ENCODE results near the gene KLHL7. TPM values are rescaled to one million over a fixed set of nuclear protein-coding genes. Genes with fewer than 3 reads are reported as not detected.
"Not testable (repeated sequence)": the region's sequence is repeated elsewhere in the genome, so short reads cannot be mapped to it uniquely, and the experiment has no call there.

The KLHL7 gene
- total RNA-seq, 1 donor from 2014 or later, result 18.1 TPM

GRCh38 chr7:23107781-23108180 lies 2.2 kb downstream of the KLHL7 start:
- DNase-seq (ENCODE audit: low spot score), result no peak

DNA sequence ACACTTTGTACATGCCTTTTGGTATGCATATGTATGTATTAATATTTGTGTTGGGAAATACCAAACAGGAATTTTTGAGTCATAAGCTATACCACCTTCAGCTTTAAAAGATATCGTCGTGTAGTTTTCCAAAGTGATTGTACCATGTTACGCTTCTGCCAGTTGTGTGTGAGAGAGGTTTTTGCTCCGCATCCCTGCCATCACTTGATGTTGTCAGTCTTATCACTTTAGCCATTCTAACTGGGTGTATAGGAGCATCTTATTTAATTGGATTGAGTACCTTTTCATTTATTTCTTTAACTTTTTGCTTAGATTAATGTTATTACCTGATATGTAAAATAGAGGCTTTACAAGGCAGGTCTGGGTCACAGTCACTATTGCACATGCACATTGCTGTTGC lies 3.4 kb downstream of the KLHL7 start:
- DNase-seq (ENCODE audit: low spot score), result no peak

GRCh38 chr7:23109470-23109869 lies 3.9 kb downstream of the KLHL7 start:
- DNase-seq (ENCODE audit: low spot score), result no peak

GRCh38 chr7:23114896-23115295 lies 9.3 kb downstream of the KLHL7 start:
- DNase-seq (ENCODE audit: low spot score), result no peak

DNA sequence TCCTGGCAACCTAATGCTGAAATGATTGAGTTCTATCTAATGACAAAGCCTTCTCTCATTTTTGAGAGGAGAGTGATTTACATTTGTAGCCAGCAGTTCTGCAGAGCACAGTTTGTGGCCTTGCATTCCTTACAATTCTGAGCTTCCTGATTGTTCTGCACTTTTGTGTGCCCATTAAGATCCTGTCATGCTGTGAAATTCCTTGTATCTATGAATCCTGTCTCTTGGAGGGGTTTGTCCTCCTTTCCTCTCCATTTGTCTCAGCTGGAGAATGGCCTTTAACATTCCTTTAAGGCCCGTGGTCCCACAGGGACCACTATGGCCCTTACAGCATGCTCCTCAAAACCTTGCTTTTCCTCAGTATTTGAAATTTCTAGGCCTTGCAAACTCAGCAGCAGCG lies 10.4 kb downstream of the KLHL7 start:
- DNase-seq (ENCODE audit: low spot score), result no peak

DNA sequence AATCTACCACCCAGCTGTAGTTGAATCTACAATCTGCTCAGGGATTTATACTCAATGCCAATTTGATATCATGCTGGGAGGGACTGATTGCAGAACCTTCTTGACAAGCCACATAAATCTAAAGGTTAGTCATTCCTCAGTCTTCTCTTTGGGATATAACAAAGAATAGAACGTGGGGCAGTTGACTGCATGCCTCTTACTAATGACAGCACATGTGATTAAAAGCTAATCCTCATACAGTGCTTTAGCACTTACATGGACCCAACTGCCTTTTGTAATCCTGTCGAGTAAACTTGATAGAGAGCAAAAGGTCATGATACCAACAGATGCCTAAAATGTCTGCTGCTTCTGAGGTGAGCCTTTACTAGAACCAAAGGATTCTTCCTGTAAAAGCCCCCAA lies 12.3 kb downstream of the KLHL7 start:
- DNase-seq (ENCODE audit: low spot score), result no peak

GRCh38 chr7:23120106-23120505 lies 14.5 kb downstream of the KLHL7 start:
- DNase-seq (ENCODE audit: low spot score), result no peak

DNA sequence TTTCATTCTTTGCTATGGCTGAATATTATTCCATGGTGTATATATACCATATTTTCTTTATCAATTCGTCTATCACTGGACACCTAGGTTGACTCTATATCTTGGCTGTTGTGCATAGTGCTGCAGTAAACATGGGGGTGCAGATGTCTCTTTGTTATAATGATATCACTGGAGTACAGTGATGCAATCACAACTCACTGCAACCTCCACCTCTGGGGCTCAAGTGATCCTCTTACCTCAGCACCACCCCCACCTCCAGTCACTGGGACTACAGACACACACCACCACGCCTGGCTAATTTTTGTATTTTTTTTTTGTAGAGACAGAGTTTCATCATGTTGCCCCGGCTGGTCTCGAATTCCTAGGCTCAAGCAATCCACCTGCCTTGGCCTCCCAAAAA lies 15.6 kb downstream of the KLHL7 start:
- no peak for DNase-seq (ENCODE audit: low spot score)

GRCh38 chr7:23123007-23123406 lies 17.4 kb downstream of the KLHL7 start:
- no peak for DNase-seq (ENCODE audit: low spot score)

DNA sequence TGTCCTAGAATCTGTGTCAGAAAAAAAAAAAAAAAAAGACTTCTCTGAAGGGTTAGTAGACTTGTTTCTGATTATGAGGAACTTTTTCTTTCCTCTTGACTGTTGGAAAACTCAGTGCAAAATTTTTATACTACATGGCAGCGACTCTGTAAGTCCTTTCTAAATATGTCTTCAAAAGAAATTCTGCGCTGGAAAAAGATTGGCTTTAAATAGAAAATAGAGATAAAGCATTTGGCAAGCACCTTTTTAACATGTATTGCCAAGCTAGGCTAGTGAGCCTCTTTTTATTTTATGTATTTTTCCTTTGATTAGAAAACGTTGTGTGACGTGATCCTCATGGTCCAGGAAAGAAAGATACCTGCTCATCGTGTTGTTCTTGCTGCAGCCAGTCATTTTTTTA lies 17.9 kb downstream of the KLHL7 start:
- DNase-seq (ENCODE audit: low spot score), result no peak

GRCh38 chr7:23129036-23129435 lies 23.5 kb downstream of the KLHL7 start:
- no peak for DNase-seq (ENCODE audit: low spot score)

GRCh38 chr7:23131799-23132198 lies 26.2 kb downstream of the KLHL7 start:
- not testable (repeated sequence) for DNase-seq (ENCODE audit: low spot score)

DNA sequence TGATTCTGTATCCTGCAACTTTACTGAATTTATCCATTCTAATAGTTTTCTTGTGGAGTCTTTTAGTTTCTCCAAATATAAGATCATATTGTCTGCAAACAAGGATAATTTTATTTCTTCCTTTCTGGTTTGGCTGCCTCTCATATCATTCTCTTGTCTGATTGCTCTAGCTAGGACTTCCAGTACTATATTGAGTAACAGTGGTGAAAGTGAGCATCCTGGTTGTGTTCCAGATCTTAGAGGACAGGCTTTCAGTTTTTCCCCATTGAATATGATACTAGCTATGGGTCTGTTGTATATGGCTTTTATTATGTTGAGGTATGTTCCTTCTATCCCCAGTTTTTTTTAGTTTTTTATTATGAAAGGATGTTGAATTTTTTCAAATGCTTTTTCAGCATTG lies 28.2 kb downstream of the KLHL7 start:
- DNase-seq (ENCODE audit: low spot score), result no peak

- DNase-seq (ENCODE audit: low spot score), result no peak
Observed at GRCh38 chr7:23135755-23136154, 30.2 kb downstream of the KLHL7 start.

DNA sequence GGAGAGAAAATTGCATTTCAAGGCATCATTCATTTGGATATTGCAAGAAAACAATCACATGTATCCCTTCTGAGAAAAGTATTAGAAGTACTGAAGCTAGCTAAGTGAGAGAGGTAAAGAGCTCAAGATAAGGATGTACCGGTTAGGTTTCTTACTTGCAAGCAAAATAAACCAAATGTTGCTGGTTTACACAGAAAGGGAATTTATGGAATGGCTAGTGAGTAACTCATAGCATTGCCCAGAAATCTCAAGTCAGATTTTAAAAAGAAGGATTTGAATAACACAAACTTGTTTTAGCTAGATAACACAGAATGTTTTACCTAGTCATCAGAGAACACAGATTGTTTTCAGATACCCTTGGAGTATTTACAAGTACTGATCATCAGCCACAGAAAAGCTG lies 30.6 kb downstream of the KLHL7 start:
- no peak for DNase-seq (ENCODE audit: low spot score)

- no peak for DNase-seq (ENCODE audit: low spot score)
Observed at GRCh38 chr7:23157679-23158078, 52.1 kb downstream of the KLHL7 start.

GRCh38 chr7:23158546-23158945 lies 53.0 kb downstream of the KLHL7 start:
- DNase-seq (ENCODE audit: low spot score), result no peak

- no peak for DNase-seq (ENCODE audit: low spot score)
Observed at GRCh38 chr7:23161482-23161881, 55.9 kb downstream of the KLHL7 start.

GRCh38 chr7:23164846-23165245 lies 59.3 kb downstream of the KLHL7 start:
- DNase-seq (ENCODE audit: low spot score), result no peak

DNA sequence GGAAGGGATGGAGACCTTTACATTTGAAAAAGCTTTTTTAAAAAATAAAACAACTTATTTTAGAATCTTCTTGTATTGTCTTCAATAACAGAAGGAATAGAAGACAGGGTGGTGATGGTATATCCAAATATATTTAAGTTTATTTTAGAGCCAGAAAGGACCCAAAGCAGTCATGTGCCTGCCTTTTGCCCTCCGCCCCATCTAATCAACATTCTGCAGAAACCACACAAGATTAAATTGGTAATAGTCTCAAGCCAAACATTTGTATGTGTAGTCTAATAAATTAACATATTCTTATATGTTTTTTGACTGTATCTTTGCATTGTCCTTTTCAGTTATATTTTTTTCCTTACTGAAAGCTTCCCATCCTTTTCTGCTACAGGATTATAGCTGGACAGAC lies 59.7 kb downstream of the KLHL7 start:
- no peak for DNase-seq (ENCODE audit: low spot score)

DNA sequence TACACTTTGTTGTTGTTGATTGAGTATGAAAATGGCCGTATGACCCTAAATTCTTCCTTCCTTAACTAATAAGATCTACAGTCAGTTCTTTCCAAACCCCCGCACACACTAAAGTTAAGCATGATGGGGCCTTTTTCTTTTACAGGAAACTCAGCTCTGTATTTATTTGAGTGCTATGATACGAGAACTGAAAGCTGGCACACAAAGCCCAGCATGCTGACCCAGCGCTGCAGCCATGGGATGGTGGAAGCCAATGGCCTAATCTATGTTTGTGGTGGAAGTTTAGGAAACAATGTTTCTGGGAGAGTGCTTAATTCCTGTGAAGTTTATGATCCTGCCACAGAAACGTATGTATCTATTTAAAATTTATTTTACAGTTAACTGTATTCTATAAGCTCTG lies 62.1 kb downstream of the KLHL7 start:
- DNase-seq (ENCODE audit: low spot score), result no peak

GRCh38 chr7:23168111-23168885 lies 62.7 kb downstream of the KLHL7 start:
- no peak for DNase-seq (ENCODE audit: low spot score)

- DNase-seq (ENCODE audit: low spot score), result no peak
Observed at GRCh38 chr7:23175938-23176337, 70.4 kb downstream of the KLHL7 start.
